IPS DF 6.9 (cell line): Measurements from ENCODE around the gene KLF7.

Experiments
- DNase-seq: peaks from one replicate; pipeline ENCODE4 v3.0.0-alpha.2; 2013; ENCODE audit warnings: low read depth, low spot score
- H3K27ac ChIP-seq: one replicate; pipeline ENCODE4 v1.5.1; 2013; ENCODE audit warnings: low read length, control low read depth
- H3K27me3 ChIP-seq: 2 replicates; pipeline ENCODE4 v1.6.1; 2013; ENCODE audit warnings: mild to moderate bottlenecking, low read length; ENCODE audit not compliant: control insufficient read depth, insufficient read depth
- H3K36me3 ChIP-seq: 2 replicates; pipeline ENCODE4 v1.6.1; 2013; ENCODE audit warnings: low read length; ENCODE audit not compliant: control insufficient read depth, insufficient read depth
- H3K4me1 ChIP-seq: 2 replicates; pipeline ENCODE4 v1.6.1; 2013; ENCODE audit warnings: low read length; ENCODE audit not compliant: control insufficient read depth, insufficient read depth
- H3K4me3 ChIP-seq: 2 replicates; pipeline ENCODE4 v1.5.1; 2013; ENCODE audit warnings: mild to moderate bottlenecking, low read length
- H3K9me3 ChIP-seq: 2 replicates; pipeline ENCODE4 v1.6.1; 2013; ENCODE audit warnings: low read length, inconsistent platforms; ENCODE audit not compliant: control insufficient read depth, insufficient read depth
- WGBS: extraction: QIAGEN DNeasy Blood & Tissue Kit; methylation state at CpG from one replicate; pipeline ENCODE4 v1.1.7; 2013; ENCODE audit warnings: mixed read lengths, missing lambda C conversion rate; ENCODE audit not compliant: insufficient read length, insufficient coverage; 5-methylcytosine and 5-hydroxymethylcytosine counted together

Gene KLF7

GRCh38 chr2:207067473-207067872 is 98.3 kb downstream of the KLF7 start:
- DNase-seq = no peak
- H3K36me3 ChIP-seq = no peaks in the 10 kb centered on the region
- H3K27ac ChIP-seq = no peak overlapping the region
- H3K4me1 ChIP-seq = no peaks in the 10 kb centered on the region; the same call in 1 of the 2 replicates
- no peaks in the 10 kb centered on the region for H3K27me3 ChIP-seq
- no CpG with 5 or more reads among the region's 5 CpGs for WGBS
- H3K9me3 ChIP-seq = no peaks in the 10 kb centered on the region
- no peak overlapping the region for H3K4me3 ChIP-seq

- no peak for DNase-seq
- Histone ChIP-seq H3K36me3 (no peaks in the 10 kb centered on the region), H3K4me1 (no peaks in the 10 kb centered on the region; the same call in 1 of the 2 replicates), H3K9me3 (no peaks in the 10 kb centered on the region), H3K27ac (no peak overlapping the region), H3K4me3 (no peak overlapping the region), H3K27me3 (no peaks in the 10 kb centered on the region)
- WGBS = no CpG with 5 or more reads among the region's 3 CpGs
Observed at GRCh38 chr2:207066791-207067460, 98.8 kb downstream of the KLF7 start.

- no peaks in the 10 kb centered on the region for H3K36me3 ChIP-seq
- no peaks in the 10 kb centered on the region for H3K27me3 ChIP-seq
- no peaks in the 10 kb centered on the region; the same call in 1 of the 2 replicates for H3K4me1 ChIP-seq
- H3K27ac ChIP-seq = no peak overlapping the region
- 100% methylated on average over 1 of the region's 2 CpGs for whole genome bisulfite sequencing
- no peaks in the 10 kb centered on the region for H3K9me3 ChIP-seq
- H3K4me3 ChIP-seq = no peak overlapping the region
- no peak for DNase-seq
Observed at GRCh38 chr2:207066166-207066565, 99.6 kb downstream of the KLF7 start.

GRCh38 chr2:207064128-207064690 is 101.5 kb downstream of the KLF7 start:
- Histone ChIP-seq H3K4me3 (no peak overlapping the region), H3K27me3 (no peaks in the 10 kb centered on the region), H3K4me1 (no peaks in the 10 kb centered on the region; the same call in 1 of the 2 replicates), H3K9me3 (no peaks in the 10 kb centered on the region), H3K36me3 (no peaks in the 10 kb centered on the region), H3K27ac (no peak overlapping the region)
- no peak for DNase-seq
- no CpG with 5 or more reads among the region's 11 CpGs for WGBS

- Histone ChIP-seq H3K9me3 (no peaks in the 10 kb centered on the region), H3K4me3 (no peak overlapping the region), H3K27me3 (no peaks in the 10 kb centered on the region), H3K4me1 (no peaks in the 10 kb centered on the region), H3K27ac (no peak overlapping the region), H3K36me3 (no peaks in the 10 kb centered on the region)
- no peak for DNase-seq
- no CpG with 5 or more reads among the region's 1 CpG for WGBS
Observed at GRCh38 chr2:207061181-207061580, 104.6 kb downstream of the KLF7 start.

GRCh38 chr2:207055257-207055656 is 110.5 kb downstream of the KLF7 start:
- no peaks in the 10 kb centered on the region for H3K27me3 ChIP-seq
- no CpG with 5 or more reads among the region's 6 CpGs for WGBS
- no peaks in the 10 kb centered on the region for H3K9me3 ChIP-seq
- DNase-seq = no peak
- H3K36me3 ChIP-seq = no peaks in the 10 kb centered on the region
- no peak overlapping the region for H3K4me3 ChIP-seq
- H3K27ac ChIP-seq = no peak overlapping the region
- no peaks in the 10 kb centered on the region for H3K4me1 ChIP-seq

- H3K36me3 ChIP-seq = no peaks in the 10 kb centered on the region
- no peak for DNase-seq
- H3K4me3 ChIP-seq = no peak overlapping the region
- H3K9me3 ChIP-seq = no peaks in the 10 kb centered on the region
- H3K27ac ChIP-seq = no peak overlapping the region
- H3K27me3 ChIP-seq = no peaks in the 10 kb centered on the region
- H3K4me1 ChIP-seq = no peaks in the 10 kb centered on the region
- WGBS = no CpG with 5 or more reads among the region's 4 CpGs
Observed at GRCh38 chr2:207054521-207054920, 111.2 kb downstream of the KLF7 start.

- no peak for DNase-seq
- no peaks in the 10 kb centered on the region for H3K27me3 ChIP-seq
- H3K4me3 ChIP-seq = no peak overlapping the region
- no CpG with 5 or more reads among the region's 3 CpGs for WGBS
- H3K36me3 ChIP-seq = no peaks in the 10 kb centered on the region
- H3K27ac ChIP-seq = no peak overlapping the region
- no peaks in the 10 kb centered on the region for H3K9me3 ChIP-seq
- H3K4me1 ChIP-seq = no peaks in the 10 kb centered on the region
Observed at GRCh38 chr2:207051385-207051965, 114.3 kb downstream of the KLF7 start.

GRCh38 chr2:207049122-207049521 is 116.6 kb downstream of the KLF7 start:
- Histone ChIP-seq H3K4me1 (no peaks in the 10 kb centered on the region), H3K9me3 (no peaks in the 10 kb centered on the region), H3K27me3 (no peaks in the 10 kb centered on the region), H3K27ac (no peak overlapping the region), H3K4me3 (no peak overlapping the region), H3K36me3 (no peaks in the 10 kb centered on the region)
- DNase-seq = no peak
- WGBS = no CpG with 5 or more reads among the region's 5 CpGs

- H3K27me3 ChIP-seq = no peaks in the 10 kb centered on the region
- H3K4me1 ChIP-seq = no peaks in the 10 kb centered on the region
- H3K9me3 ChIP-seq = no peaks in the 10 kb centered on the region
- WGBS = no CpG with 5 or more reads among the region's 5 CpGs
- H3K4me3 ChIP-seq = no peak overlapping the region
- H3K27ac ChIP-seq = no peak overlapping the region
- DNase-seq = no peak
- no peaks in the 10 kb centered on the region for H3K36me3 ChIP-seq
Observed at GRCh38 chr2:207048416-207048815, 117.3 kb downstream of the KLF7 start.
